Stimulated activated naive CD8-positive, alpha-beta T cell treated with anti-CD3 and anti-CD28 coated beads, Interleukin-15, Interleukin-2, amounts not matched to agents 100 U/mL and 50 U/mL, for 24 hours (primary cell): ENCODE measurements around the gene KRTAP9-7.
"Not testable (repeated sequence)": the region's sequence is repeated elsewhere in the genome, so short reads cannot be mapped to it uniquely, and the experiment has no call there.

ENCODE experiments used
- ATAC-seq: fragments of 150-1000 bp; cut with Tn5 transposase; one replicate; pipeline ENCODE4 v1.10.0; 2021
- DNase-seq: peaks from one replicate; pipeline ENCODE4 v3.0.0; 2021

The KRTAP9-7 gene

DNA sequence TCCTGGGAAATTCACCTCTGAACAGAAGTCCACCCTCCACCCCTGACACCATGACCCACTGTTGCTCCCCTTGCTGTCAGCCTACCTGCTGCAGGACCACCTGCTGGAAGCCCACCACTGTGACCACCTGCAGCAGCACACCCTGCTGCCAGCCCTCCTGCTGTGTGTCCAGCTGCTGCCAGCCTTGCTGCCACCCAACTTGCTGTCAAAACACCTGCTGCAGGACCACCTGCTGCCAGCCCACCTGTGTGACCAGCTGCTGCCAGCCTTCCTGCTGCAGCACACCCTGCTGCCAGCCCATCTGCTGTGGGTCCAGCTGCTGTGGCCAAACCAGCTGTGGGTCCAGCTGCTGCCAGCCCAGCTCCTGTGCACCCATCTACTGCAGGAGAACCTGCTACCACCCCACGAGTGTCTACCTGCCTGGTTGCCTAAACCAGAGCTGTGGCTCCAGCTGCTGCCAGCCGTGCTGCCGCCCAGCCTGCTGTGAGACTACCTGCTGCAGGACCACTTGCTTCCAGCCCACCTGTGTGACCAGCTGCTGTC, at the start of gene KRTAP9-7:
Gene KRTAP9-7 (plus strand): TSS at position 51 of the 543 bp plus-strand sequence. CDS start 0 bp downstream, at position 51.
- not testable (repeated sequence) for DNase-seq, ATAC-seq

DNA sequence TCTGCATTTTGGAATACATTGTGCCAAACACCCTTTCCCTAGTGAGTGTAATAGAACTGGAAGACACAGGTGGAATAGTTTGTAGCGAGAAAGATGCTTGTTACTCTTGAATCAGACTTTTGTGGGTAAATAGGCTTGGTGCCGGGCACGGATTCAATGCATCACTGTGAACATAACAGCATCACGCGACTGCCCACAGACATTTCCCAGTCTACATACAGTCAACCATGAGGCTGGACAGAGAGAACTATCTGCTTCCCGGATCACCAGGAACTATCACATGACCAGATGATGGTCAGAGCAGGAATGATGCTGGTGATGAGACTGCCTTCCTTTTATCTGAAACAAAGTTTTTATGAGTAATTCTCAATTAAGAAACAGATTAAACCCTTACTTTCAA, 49.4 kb upstream of the KRTAP9-7 start:
- no peak for ATAC-seq
- DNase-seq, result no peak

GRCh38 chr17:41226598-41227095, 48.9 kb upstream of the KRTAP9-7 start, which contains the start of gene KRTAP9-2:
Gene KRTAP9-2, plus strand, starts transcription at chr17:41226648. Its CDS starts 7 bp downstream, at chr17:41226655.
- DNase-seq, ATAC-seq: not testable (repeated sequence)

DNA sequence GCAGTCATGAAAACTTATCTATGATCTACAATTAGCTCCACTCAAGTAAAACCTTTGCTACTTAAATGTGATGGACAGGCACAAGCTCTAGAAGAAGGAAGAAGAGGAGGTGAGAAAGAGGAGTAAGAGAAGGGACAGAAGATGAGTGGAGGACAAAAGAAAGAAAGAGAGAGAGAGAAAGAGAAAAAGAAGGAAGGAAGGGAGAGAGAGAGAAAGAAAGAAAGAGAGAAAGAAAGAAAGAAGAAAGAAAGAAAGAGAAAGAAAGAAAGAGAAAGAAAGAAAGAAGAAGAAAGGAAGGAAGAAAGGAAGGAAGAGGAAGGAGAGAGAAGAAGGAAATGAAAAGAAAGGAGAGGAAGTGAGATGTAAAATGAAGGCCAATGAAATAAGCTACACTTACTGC, 45.4 kb upstream of the KRTAP9-7 start:
- DNase-seq, result no peak
- no peak for ATAC-seq

DNA sequence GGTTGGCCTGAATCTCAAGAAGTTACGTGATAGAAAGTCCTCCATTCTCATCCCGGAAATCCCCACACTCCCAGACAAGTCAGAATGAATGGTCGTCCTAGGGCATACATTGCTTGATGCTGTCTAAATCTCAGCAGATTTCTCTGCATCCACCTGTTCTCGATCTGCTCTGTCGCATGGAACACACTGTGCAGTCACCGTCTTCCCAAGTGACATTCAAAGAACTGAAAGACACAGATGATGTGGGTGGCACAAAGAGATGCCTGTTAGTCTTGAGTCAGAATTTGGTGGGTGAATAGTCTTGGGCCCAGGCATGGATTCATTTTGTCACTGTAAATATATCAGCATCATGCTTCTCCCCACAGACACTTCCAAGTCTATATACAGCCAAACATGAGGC, 43.8 kb upstream of the KRTAP9-7 start:
- ATAC-seq, result no peak
- DNase-seq, result no peak

DNA sequence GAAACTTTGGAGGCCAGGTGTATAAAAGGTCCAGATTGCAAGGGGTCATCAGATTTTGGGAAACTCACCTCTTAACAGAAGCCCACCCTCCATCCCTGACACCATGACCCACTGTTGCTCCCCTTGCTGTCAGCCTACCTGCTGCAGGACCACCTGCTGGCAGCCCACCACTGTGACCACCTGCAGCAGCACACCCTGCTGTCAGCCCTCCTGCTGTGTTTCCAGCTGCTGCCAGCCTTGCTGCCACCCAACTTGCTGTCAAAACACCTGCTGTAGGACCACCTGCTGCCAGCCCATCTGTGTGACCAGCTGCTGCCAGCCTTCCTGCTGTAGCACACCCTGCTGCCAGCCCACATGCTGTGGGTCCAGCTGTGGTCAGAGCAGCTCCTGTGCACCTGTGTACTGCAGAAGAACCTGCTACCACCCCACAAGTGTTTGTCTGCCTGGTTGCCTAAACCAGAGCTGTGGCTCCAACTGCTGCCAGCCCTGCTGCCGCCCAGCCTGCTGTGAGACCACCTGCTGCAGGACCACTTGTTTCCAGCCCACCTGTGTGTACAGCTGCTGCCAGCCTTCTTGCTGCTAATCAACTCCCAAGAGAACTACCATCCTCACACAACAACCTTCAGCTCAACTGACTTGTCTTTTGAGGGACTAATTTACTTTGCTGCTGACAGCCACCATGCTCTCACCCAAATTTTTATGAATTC, 42.9 kb upstream of the KRTAP9-7 start, which contains the start of gene KRTAP9-3:
Gene KRTAP9-3 (plus strand): TSS at position 51 of the 707 bp plus-strand sequence. CDS start 53 bp downstream, at position 104.
- DNase-seq, ATAC-seq: not testable (repeated sequence)

- DNase-seq, ATAC-seq: not testable (repeated sequence)
These were observed 38.4 kb upstream of the KRTAP9-7 start for GRCh38 chr17:41237116-41237515.

- not testable (repeated sequence) for DNase-seq, ATAC-seq
These were observed 37.5 kb upstream of the KRTAP9-7 start, which contains the start of gene KRTAP9-8 for GRCh38 chr17:41237949-41238437. Gene KRTAP9-8, plus strand, starts transcription at chr17:41237999. Its CDS starts 53 bp downstream, at chr17:41238052.

DNA sequence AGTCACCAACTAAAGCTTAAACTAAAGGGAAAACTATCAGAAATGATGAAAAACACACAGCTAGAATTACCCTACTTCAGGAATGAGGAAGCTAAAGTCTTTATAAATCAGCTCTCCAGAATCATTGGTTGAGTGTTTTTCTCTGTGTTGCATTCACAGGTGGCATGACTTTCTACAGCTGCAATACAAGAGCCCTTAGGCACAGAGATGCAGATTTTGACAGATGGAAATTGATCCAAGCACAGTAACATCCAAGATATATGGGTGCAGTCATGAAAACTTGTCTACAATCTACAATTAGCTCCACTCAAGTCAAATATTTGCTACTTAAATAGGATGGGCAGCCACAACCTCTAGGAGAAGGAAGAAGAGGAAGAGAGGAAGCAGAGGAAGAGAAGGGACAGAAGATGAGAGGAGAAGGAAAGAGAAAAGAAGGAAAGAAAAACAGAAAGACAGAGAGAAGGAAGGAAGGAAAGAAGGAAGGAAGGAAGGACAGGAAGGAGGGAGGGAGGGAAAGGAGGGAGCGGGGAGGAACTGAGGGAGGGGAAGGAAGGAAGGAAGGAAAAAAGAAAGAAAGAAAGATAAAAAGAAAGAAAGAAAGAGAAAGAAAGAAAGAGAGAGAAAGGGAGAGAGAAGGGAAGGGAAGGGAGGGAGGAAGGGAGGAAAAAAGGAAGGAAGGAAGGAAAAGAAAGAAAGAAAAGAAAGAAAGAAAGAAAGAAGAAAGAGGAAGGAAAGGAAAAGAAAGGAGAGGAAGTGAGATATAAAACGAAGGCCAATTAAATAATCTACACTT, 28.3 kb upstream of the KRTAP9-7 start:
- ATAC-seq, DNase-seq: not testable (repeated sequence)

DNA sequence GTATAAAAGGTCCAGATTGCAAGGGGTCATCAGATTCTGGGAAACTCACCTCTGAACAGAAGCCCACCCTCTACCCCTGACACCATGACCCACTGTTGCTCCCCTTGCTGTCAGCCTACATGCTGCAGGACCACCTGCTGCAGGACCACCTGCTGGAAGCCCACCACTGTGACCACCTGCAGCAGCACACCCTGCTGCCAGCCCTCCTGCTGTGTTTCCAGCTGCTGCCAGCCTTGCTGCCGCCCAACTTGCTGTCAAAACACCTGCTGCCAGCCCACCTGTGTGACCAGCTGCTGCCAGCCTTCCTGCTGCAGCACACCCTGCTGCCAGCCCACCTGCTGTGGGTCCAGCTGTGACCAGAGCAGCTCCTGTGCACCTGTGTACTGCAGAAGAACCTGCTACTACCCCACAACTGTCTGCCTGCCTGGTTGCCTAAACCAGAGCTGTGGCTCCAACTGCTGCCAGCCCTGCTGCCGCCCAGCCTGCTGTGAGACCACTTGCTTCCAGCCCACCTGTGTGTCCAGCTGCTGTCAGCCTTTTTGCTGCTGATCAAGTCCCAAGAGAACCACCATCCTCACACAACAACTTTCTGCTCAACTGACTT, 25.8 kb upstream of the KRTAP9-7 start, which contains the start of gene KRTAP9-4:
Gene KRTAP9-4 (plus strand): TSS at position 51 of the 604 bp plus-strand sequence. CDS start 34 bp downstream, at position 85.
- not testable (repeated sequence) for ATAC-seq, DNase-seq

DNA sequence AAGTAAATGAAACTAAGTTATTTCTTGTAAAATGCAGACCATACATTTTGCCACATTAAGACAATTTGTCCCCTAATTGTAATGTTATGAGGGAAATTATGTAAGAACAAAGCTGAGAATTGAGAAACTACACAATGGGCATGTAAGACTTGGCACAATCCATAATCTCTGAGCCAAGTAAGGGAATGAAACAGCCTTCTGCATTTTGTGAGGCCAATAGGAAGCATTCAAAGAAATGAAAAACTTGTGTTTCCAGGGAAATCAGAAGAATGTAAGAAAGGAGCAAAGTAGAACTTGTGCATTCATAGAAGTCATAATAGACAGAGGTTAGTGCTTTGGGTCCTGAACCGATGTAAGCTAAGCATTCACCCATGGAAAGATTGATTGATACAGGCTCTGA, 24.2 kb upstream of the KRTAP9-7 start:
- DNase-seq, result no peak

GRCh38 chr17:41254861-41255260, 20.6 kb upstream of the KRTAP9-7 start:
- no peak for DNase-seq
- ATAC-seq, result no peak

More for the DNA sequence above, 24.2 kb upstream of the KRTAP9-7 start:
- no peak for ATAC-seq

DNA sequence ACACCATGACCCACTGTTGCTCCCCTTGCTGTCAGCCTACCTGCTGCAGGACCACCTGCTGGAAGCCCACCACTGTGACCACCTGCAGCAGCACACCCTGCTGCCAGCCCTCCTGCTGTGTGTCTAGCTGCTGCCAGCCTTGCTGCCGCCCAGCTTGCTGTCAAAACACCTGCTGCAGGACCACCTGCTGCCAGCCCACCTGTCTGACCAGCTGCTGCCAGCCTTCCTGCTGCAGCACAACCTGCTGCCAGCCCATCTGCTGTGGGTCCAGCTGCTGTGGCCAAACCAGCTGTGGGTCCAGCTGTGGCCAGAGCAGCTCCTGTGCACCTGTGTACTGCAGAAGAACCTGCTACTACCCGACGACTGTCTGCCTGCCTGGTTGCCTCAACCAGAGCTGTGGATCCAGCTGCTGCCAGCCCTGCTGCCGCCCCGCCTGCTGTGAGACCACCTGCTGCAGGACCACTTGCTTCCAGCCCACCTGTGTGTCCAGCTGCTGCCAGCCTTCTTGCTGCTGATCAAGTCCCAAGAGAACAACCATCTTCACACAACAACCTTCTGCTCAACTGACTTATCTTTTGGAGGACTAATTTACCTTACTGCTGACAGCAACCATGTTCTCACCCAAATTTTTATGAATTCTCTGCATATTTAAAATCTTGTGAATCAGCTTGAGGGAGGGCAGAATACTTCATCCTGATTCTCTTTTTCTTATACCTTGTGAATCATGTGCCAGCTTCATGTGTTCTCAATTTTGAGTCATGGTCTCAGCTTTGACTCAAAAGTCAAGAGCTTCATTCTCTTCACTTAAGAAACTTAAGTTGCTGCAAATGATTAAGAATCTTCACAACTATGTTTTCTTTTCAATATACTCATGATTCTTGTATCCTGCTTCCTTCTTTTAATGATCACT, 19.9 kb upstream of the KRTAP9-7 start, which contains the start of gene KRTAP9-9:
Gene KRTAP9-9 (plus strand): TSS at position 4 of the 910 bp plus-strand sequence.
- not testable (repeated sequence) for ATAC-seq, DNase-seq

GRCh38 chr17:41256291-41256685, 19.2 kb upstream of the KRTAP9-7 start:
- no peak for DNase-seq
- ATAC-seq, result no peak

DNA sequence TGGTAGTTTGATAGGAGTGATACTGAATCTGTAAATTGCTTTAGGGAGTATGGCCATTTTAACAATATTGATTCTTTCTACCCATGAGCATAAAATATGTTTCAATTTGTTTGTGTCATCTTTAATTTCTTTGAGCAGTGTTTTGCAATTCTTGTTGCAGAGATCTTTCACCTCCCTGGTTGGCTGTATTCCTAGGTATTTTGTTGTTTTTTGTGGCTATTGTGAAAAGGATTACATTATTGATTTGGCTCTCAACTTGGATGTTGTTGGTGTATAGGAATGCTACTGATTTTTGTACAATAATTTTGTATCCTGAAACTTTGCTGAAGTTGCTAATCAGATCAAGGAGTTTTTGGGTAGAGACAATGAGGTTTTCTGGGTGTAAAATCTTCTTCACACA, 17.1 kb upstream of the KRTAP9-7 start:
- ATAC-seq (no peak), DNase-seq (no peak)

GRCh38 chr17:41263212-41263611, 12.3 kb upstream of the KRTAP9-7 start:
- ATAC-seq, result no peak
- no peak for DNase-seq

DNA sequence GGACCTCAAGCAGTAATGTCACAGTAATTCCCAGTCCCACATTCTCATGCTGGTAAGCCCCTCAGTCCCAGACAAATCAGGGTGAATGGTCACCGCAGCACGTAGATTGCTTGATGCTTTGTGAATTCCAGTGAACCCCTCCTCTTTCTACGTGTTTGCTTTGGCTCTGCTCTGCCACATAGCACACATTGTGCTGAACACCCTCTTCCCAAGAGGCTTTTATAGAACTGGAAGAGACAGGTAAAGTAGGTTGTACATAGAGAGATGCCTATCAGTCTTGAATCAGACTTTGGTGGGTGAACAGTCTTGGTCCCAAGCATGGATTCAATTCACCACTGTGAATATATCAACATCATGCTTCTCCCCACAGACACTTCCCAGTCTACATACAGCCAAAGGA, 10.9 kb upstream of the KRTAP9-7 start:
- ATAC-seq (no peak), DNase-seq (no peak)

GRCh38 chr17:41265078-41265477, 10.4 kb upstream of the KRTAP9-7 start, which contains the start of gene KRTAP9-6:
Gene KRTAP9-6, plus strand, starts transcription at chr17:41265378. Its CDS starts 0 bp downstream, at chr17:41265378.
- DNase-seq (no peak), ATAC-seq (no peak)

DNA sequence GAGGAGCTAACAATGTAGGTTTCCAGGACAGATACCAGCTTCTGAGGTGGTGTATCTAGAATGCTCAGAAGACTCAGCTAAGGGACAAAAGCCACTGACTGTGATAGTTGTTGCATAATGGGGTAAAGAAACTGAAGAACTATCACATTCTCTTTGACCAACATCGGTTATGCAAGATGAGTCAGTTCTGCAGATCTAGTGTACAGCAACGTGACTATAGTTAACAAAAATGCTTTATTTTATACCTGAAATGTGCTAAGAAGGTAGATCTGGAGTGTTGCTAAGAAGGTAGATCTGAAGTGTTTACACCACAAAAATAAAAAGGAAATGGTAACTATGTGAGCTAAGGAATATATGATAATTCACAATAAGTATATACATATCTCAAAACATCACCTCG, 7.8 kb upstream of the KRTAP9-7 start:
- no peak for ATAC-seq
- no peak for DNase-seq

DNA sequence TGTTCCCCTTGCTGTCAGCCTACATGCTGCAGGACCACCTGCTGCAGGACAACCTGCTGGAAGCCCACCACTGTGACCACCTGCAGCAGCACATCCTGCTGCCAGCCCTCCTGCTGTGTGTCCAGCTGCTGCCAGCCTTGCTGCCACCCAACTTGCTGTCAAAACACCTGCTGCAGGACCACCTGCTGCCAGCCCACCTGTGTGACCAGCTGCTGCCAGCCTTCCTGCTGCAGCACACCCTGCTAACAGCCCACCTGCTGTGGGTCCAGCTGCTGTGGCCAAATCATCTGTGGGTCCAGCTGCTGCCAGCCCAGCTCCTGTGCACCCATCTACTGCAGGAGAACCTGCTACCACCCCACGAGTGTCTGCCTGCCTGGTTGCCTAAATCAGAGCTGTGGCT, 4.2 kb upstream of the KRTAP9-7 start:
- DNase-seq, ATAC-seq: not testable (repeated sequence)
